ENCODE data around the gene PAF1. TPM values are rescaled to one million over a fixed set of nuclear protein-coding genes. Genes with fewer than 3 reads are reported as not detected.

Gene PAF1
- total RNA-seq, 3 donors from 2014 or later: 41.3 to 49.5 (median 45.2) TPM

- Histone ChIP-seq H3K9me3 (no peaks in the 10 kb centered on the region), H3K36me3 (no peaks in the 10 kb centered on the region), H3K4me1 (no peaks in the 10 kb centered on the region), H3K27ac (peak overlapping the region; percentile 63 to 95), H3K4me3 (peak overlapping the region in 1 of 3 donors; percentile 1), H3K27me3 (no peaks in the 10 kb centered on the region)
- DNase-seq (ENCODE audit: low spot score in 2 of 2): no peak
- intact Hi-C loops (cut with DNase I; ENCODE audit: low total_unique reads): no loop called here
- peak in 1 of 3 donors; percentile 17 for TF ChIP-seq POLR2AphosphoS5 (IDR thresholded peaks at IDR 0.05)
- no peak for TF ChIP-seq CTCF (IDR thresholded peaks at IDR 0.05)
These were observed 27.9 kb downstream of the PAF1 start for GRCh38 chr19:39362682-39363657.

GRCh38 chr19:39360599-39360998 lies 30.3 kb downstream of the PAF1 start:
- Histone ChIP-seq H3K27ac (peak overlapping the region; percentile 33 to 95), H3K36me3 (no peaks in the 10 kb centered on the region), H3K9me3 (no peaks in the 10 kb centered on the region), H3K4me3 (no peak overlapping the region), H3K27me3 (no peaks in the 10 kb centered on the region), H3K4me1 (no peaks in the 10 kb centered on the region)
- intact Hi-C loops (cut with DNase I; ENCODE audit: low total_unique reads): no loop called here
- no peak for DNase-seq (ENCODE audit: low spot score in 2 of 2)
- TF ChIP-seq POLR2A (IDR thresholded peaks at IDR 0.05): no peak

- no peak for DNase-seq (ENCODE audit: low spot score in 2 of 2)
- intact Hi-C loops (cut with DNase I; ENCODE audit: low total_unique reads): no loop called here
- no peak for TF ChIP-seq POLR2A (IDR thresholded peaks at IDR 0.05)
- TF ChIP-seq POLR2AphosphoS5 (IDR thresholded peaks at IDR 0.05): no peak
- no peak for TF ChIP-seq CTCF (IDR thresholded peaks at IDR 0.05)
- no peak overlapping the region for H3K4me3 ChIP-seq
- no peaks in the 10 kb centered on the region for H3K36me3 ChIP-seq
- no peaks in the 10 kb centered on the region for H3K27me3 ChIP-seq
- peak overlapping the region in 1 of 2 donors; percentile 59 for H3K27ac ChIP-seq
- H3K9me3 ChIP-seq: no peaks in the 10 kb centered on the region
- no peaks in the 10 kb centered on the region for H3K4me1 ChIP-seq
These were observed 31.9 kb downstream of the PAF1 start for GRCh38 chr19:39359026-39359425.

- H3K4me1 ChIP-seq: no peaks in the 10 kb centered on the region
- H3K27ac ChIP-seq: no peak overlapping the region
- no peaks in the 10 kb centered on the region for H3K27me3 ChIP-seq
- no peaks in the 10 kb centered on the region for H3K9me3 ChIP-seq
- no peak for DNase-seq (ENCODE audit: low spot score in 2 of 2)
- H3K4me3 ChIP-seq: no peak overlapping the region
- H3K36me3 ChIP-seq: no peaks in the 10 kb centered on the region
- no peak for TF ChIP-seq POLR2A (IDR thresholded peaks at IDR 0.05)
- no peak for TF ChIP-seq CTCF (IDR thresholded peaks at IDR 0.05)
- no peak for TF ChIP-seq POLR2AphosphoS5 (IDR thresholded peaks at IDR 0.05)
- intact Hi-C loops (cut with DNase I; ENCODE audit: low total_unique reads): no loop called here
These were observed 34.3 kb downstream of the PAF1 start for GRCh38 chr19:39356647-39357046.

GRCh38 chr19:39356073-39356472 lies 34.8 kb downstream of the PAF1 start:
- H3K27me3 ChIP-seq: no peaks in the 10 kb centered on the region
- no peaks in the 10 kb centered on the region for H3K9me3 ChIP-seq
- H3K4me1 ChIP-seq: no peaks in the 10 kb centered on the region
- H3K36me3 ChIP-seq: no peaks in the 10 kb centered on the region
- TF ChIP-seq POLR2AphosphoS5 (IDR thresholded peaks at IDR 0.05): no peak
- TF ChIP-seq CTCF (IDR thresholded peaks at IDR 0.05): no peak
- no peak for TF ChIP-seq POLR2A (IDR thresholded peaks at IDR 0.05)
- no peak for DNase-seq (ENCODE audit: low spot score in 2 of 2)
- no peak overlapping the region for H3K4me3 ChIP-seq
- H3K27ac ChIP-seq: peak overlapping the region in 1 of 2 donors; percentile 36
- intact Hi-C loops (cut with DNase I; ENCODE audit: low total_unique reads): no loop called here

Measured in breast epithelium (tissue), 4 donors.